CD14-positive monocyte (primary cell): ENCODE measurements around the gene PTPRD. TPM values are rescaled to one million over a fixed set of nuclear protein-coding genes. Genes with fewer than 3 reads are reported as not detected.

Experiments used
- DNase-seq, 3 donors: peaks; one replicate each; pipeline ENCODE4 v3.0.0-alpha.2; 2011 to 2022
- H2AFZ ChIP-seq: 2 replicates; pipeline ENCODE4 v1.6.0; 2012; ENCODE audit warnings: mild to moderate bottlenecking, low read depth, low read length, inconsistent platforms; ENCODE audit not compliant: insufficient read depth, poor library complexity, severe bottlenecking
- H3K27ac ChIP-seq, 2 donors: 1 replicate in 1 of 2; 2 replicates in 1 of 2; pipeline ENCODE4 v1.5.1; 2012 to 2013; ENCODE audit warnings: low read length in 2 of 2, control low read depth in 1 of 2, inconsistent platforms in 1 of 2, low read depth in 1 of 2, mild to moderate bottlenecking in 1 of 2
- H3K27me3 ChIP-seq, 2 donors: one replicate each; pipeline versions ENCODE4 v1.6.0 to v1.6.1; 2011 to 2013; ENCODE audit warnings: low read length in 2 of 2; ENCODE audit not compliant: control insufficient read depth in 2 of 2, insufficient read depth in 2 of 2
- H3K36me3 ChIP-seq, 2 donors: replicated peaks in 1 of 2; 1 replicate in 1 of 2; 2 replicates in 1 of 2; pipeline versions ENCODE4 v1.5.1 to v1.6.1; 2012 to 2013; ENCODE audit warnings: low read length in 2 of 2, control low read depth in 1 of 2, inconsistent platforms in 1 of 2, mild to moderate bottlenecking in 1 of 2; ENCODE audit not compliant: insufficient read depth in 2 of 2, control insufficient read depth in 1 of 2
- H3K4me1 ChIP-seq, 2 donors: 1 replicate in 1 of 2; 2 replicates in 1 of 2; pipeline versions ENCODE4 v1.5.1 to v1.6.1; 2012 to 2013; ENCODE audit warnings: low read length in 2 of 2, control low read depth in 1 of 2, inconsistent platforms in 1 of 2, mild to moderate bottlenecking in 1 of 2, moderate library complexity in 1 of 2; ENCODE audit not compliant: insufficient read depth in 2 of 2, control insufficient read depth in 1 of 2
- H3K4me2 ChIP-seq: replicated peaks from 2 replicates; pipeline ENCODE3; 2012; ENCODE audit warnings: low read length, moderate library complexity, mild to moderate bottlenecking; ENCODE audit not compliant: poor library complexity, severe bottlenecking; ENCODE audit errors: extremely low read depth
- H3K4me3 ChIP-seq, 3 experiments: fragments of 200-600 bp in 1 of 3; sonication (generic) in 1 of 3; replicated peaks in 1 of 3; 1 replicate in 2 of 3; 2 replicates in 1 of 3; pipeline ENCODE4 v1.5.1; 2011 to 2013; ENCODE audit warnings: low read length in 3 of 3, mild to moderate bottlenecking in 3 of 3, control low read depth in 2 of 3, low read depth in 2 of 3, inconsistent platforms in 1 of 3, moderate library complexity in 1 of 3
- H3K79me2 ChIP-seq: 2 replicates; pipeline ENCODE4 v1.6.0; 2012; ENCODE audit warnings: mild to moderate bottlenecking, control low read depth, inconsistent platforms, low read length, moderate library complexity; ENCODE audit not compliant: insufficient read depth
- H3K9ac ChIP-seq: 2 replicates; pipeline ENCODE4 v1.6.0; 2017; ENCODE audit warnings: low read length, mild to moderate bottlenecking; ENCODE audit not compliant: insufficient read depth, poor library complexity, severe bottlenecking
- H3K9me3 ChIP-seq, 2 donors: replicated peaks in 1 of 2; 1 replicate in 1 of 2; 2 replicates in 1 of 2; pipeline versions ENCODE4 v1.5.1 to v1.6.1; 2012 to 2013; ENCODE audit warnings: low read length in 2 of 2, control low read depth in 1 of 2; ENCODE audit not compliant: control insufficient read depth in 1 of 2, insufficient read depth in 1 of 2
- H4K20me1 ChIP-seq: 2 replicates; pipeline ENCODE4 v1.6.0; 2012; ENCODE audit warnings: mild to moderate bottlenecking, low read length, control low read depth, moderate library complexity; ENCODE audit not compliant: insufficient read depth
- H3K27ac Mint-ChIP-seq, 7 donors: one replicate each; pipeline ENCODE4 v1.8.0; 2020; ENCODE audit warnings: mild to moderate bottlenecking in 7 of 7, mixed read lengths in 7 of 7, moderate library complexity in 6 of 7, inconsistent platforms in 2 of 7
- H3K27me3 Mint-ChIP-seq, 3 donors: one replicate each; pipeline ENCODE4 v1.8.0; 2021 to 2022; ENCODE audit warnings: low read depth in 3 of 3, mild to moderate bottlenecking in 3 of 3, mixed read lengths in 3 of 3, moderate library complexity in 3 of 3, inconsistent platforms in 1 of 3
- H3K36me3 Mint-ChIP-seq, 2 donors: one replicate each; pipeline ENCODE4 v1.8.0; 2020; ENCODE audit warnings: mixed read lengths in 2 of 2, inconsistent platforms in 1 of 2, mild to moderate bottlenecking in 1 of 2
- H3K4me1 Mint-ChIP-seq: one replicate; pipeline ENCODE4 v1.8.0; 2020; ENCODE audit warnings: mild to moderate bottlenecking, mixed read lengths
- H3K4me3 Mint-ChIP-seq, 2 donors: one replicate each; pipeline ENCODE4 v1.8.0; 2020; ENCODE audit warnings: mild to moderate bottlenecking in 2 of 2, mixed read lengths in 2 of 2, moderate library complexity in 1 of 2
- H3K9me3 Mint-ChIP-seq, 7 donors: one replicate each; pipeline ENCODE4 v1.8.0; 2020 to 2022; ENCODE audit warnings: mixed read lengths in 7 of 7, mild to moderate bottlenecking in 6 of 7, moderate library complexity in 6 of 7, inconsistent platforms in 2 of 7
- CTCF ChIP-seq: fragments of 200-600 bp; IDR thresholded peaks from one replicate; pipeline ENCODE4 v1.8.0; 2022; ENCODE audit warnings: antibody characterized with exemption, mild to moderate bottlenecking
- WGBS: methylation state at CpG from one replicate; pipeline ENCODE4 v1.1.5; 2013; ENCODE audit warnings: missing lambda C conversion rate; ENCODE audit not compliant: insufficient coverage; 5-methylcytosine and 5-hydroxymethylcytosine counted together
- intact Hi-C, 2 donors: fragments of 100-400 bp; cut with micrococcal nuclease; formaldehyde crosslinking; loops; one replicate each; pipeline versions ENCODE4 v1.15.0 to v1.15.1; 2023
- polyA plus RNA-seq, 3 donors: library from polyadenylated mRNA; depleted of rRNA in 1 of 3; unstranded in 2 of 3; stranded (reverse) in 1 of 3; fragments of 300-500 nt in 2 of 3; fragments of >200 nt in 1 of 3; fragmentation: Illumina TruSeq in 2 of 3; gene quantifications; 1 replicate in 2 of 3; 2 replicates in 1 of 3; pipeline ENCODE4 v1.2.3, GENCODE V29; 2012 to 2021

The PTPRD gene
- polyA plus RNA-seq, 3 donors = not detected

GRCh38 chr9:8284884-8285283, 2327.9 kb downstream of the PTPRD start:
- Mint-ChIP-seq H3K9me3 (peaks cover 0 to 4% (median 1%) of the 10 kb centered on the region in 7 donors), H3K27me3 (peaks cover 0 to 2% (median 0%) of the 10 kb centered on the region in 3 donors), H3K4me1 (peaks cover 8% of the 10 kb centered on the region), H3K27ac (no peak overlapping the region), H3K36me3 (no peaks in the 10 kb centered on the region), H3K4me3 (no peak overlapping the region)
- Histone ChIP-seq H3K4me1 (no peaks in the 10 kb centered on the region), H3K79me2 (no peaks in the 10 kb centered on the region), H3K9ac (no peak overlapping the region), H2AFZ (no peak overlapping the region), H3K4me3 (no peak overlapping the region), H4K20me1 (no peaks in the 10 kb centered on the region), H3K4me2 (no peak overlapping the region), H3K27me3 (no peaks in the 10 kb centered on the region), H3K9me3 (no peaks in the 10 kb centered on the region), H3K27ac (no peak overlapping the region), H3K36me3 (no peaks in the 10 kb centered on the region)
- 83% methylated on average over 5 of the region's 7 CpGs for WGBS
- intact Hi-C loops = no loop called here
- TF ChIP-seq CTCF = no peak
- no peak for DNase-seq

- H4K20me1 ChIP-seq = no peaks in the 10 kb centered on the region
- H2AFZ ChIP-seq = no peak overlapping the region
- H3K79me2 ChIP-seq = no peaks in the 10 kb centered on the region
- no peak overlapping the region for H3K4me3 ChIP-seq
- H3K27ac ChIP-seq = no peak overlapping the region
- Mint-ChIP-seq H3K4me1 (peaks cover 8% of the 10 kb centered on the region), H3K4me3 (no peak overlapping the region), H3K27me3 (peaks cover 0 to 2% (median 0%) of the 10 kb centered on the region in 3 donors), H3K9me3 (peaks cover 0 to 4% (median 1%) of the 10 kb centered on the region in 7 donors), H3K36me3 (no peaks in the 10 kb centered on the region), H3K27ac (peak overlapping the region in 1 of 7 donors; percentile 47)
- H3K4me2 ChIP-seq = no peak overlapping the region
- no peaks in the 10 kb centered on the region for H3K36me3 ChIP-seq
- DNase-seq = no peak
- no peaks in the 10 kb centered on the region for H3K9me3 ChIP-seq
- no peak for TF ChIP-seq CTCF
- 80% methylated on average over 1 of the region's 2 CpGs for WGBS
- no peaks in the 10 kb centered on the region for H3K4me1 ChIP-seq
- no peak overlapping the region for H3K9ac ChIP-seq
- no peaks in the 10 kb centered on the region for H3K27me3 ChIP-seq
- intact Hi-C loops = no loop called here
These were observed 2330.3 kb downstream of the PTPRD start for GRCh38 chr9:8282535-8282934.
